Cardiac muscle cell (in vitro differentiated cells and primary cell): ENCODE results near the gene ADAMTSL2. TPM values are rescaled to one million over a fixed set of nuclear protein-coding genes. Genes with fewer than 3 reads are reported as not detected.

Experiments used
- DNase-seq, 2 donors: peaks; one replicate each; pipeline versions ENCODE4 v3.0.0 to v3.0.0-alpha.2; 2010 to 2017; ENCODE audit warnings: low read depth in 1 of 2, low spot score in 1 of 2
- H3K27ac ChIP-seq: fragments of 200-600 bp; sonication (generic); 2 replicates; pipeline ENCODE4 v1.5.1; 2016
- H3K27me3 ChIP-seq: fragments of 200-600 bp; sonication (generic); 2 replicates; pipeline ENCODE4 v1.6.0; 2016; ENCODE audit warnings: control low read depth
- H3K36me3 ChIP-seq: fragments of 200-600 bp; sonication (generic); 2 replicates; pipeline ENCODE4 v1.5.1; 2016; ENCODE audit warnings: control low read depth
- H3K4me1 ChIP-seq: fragments of 200-600 bp; sonication (generic); 2 replicates; pipeline ENCODE4 v1.8.1; 2017; ENCODE audit warnings: low read depth, mild to moderate bottlenecking, mixed run types
- H3K4me3 ChIP-seq: fragments of 200-600 bp; sonication (generic); 2 replicates; pipeline ENCODE4 v1.5.1; 2016; ENCODE audit warnings: mild to moderate bottlenecking
- H3K9me3 ChIP-seq: fragments of 200-600 bp; sonication (generic); 2 replicates; pipeline ENCODE4 v1.5.1; 2017; ENCODE audit warnings: low read depth, mild to moderate bottlenecking, control low read depth
- CTCF ChIP-seq: IDR thresholded peaks from 2 replicates; pipeline ENCODE4 v1.5.1; 2012; ENCODE audit warnings: low read depth, mild to moderate bottlenecking, low read length
- polyA plus RNA-seq: library from polyadenylated mRNA; unstranded; fragments of >200 nt; fragmentation: Nextera tagmentation; extraction: Ambion mirVana; gene quantifications from 2 replicates; pipeline ENCODE4 v1.2.1, GENCODE V29; 2016
- total RNA-seq: library from RNA; depleted of rRNA; stranded (reverse); fragments of >200 nt; gene quantifications from 2 replicates; pipeline ENCODE4 v1.2.3, GENCODE V29; 2016

Gene ADAMTSL2
- total and polyA plus RNA-seq, 2 experiments from 2014 or later, result 18.4 to 27.2 TPM

- no peaks in the 10 kb centered on the region for H3K9me3 ChIP-seq
- H3K36me3 ChIP-seq, result no peaks in the 10 kb centered on the region
- no peak overlapping the region for H3K4me3 ChIP-seq
- no peak for TF ChIP-seq CTCF
- DNase-seq, result no peak
- H3K27me3 ChIP-seq, result no peaks in the 10 kb centered on the region
- no peaks in the 10 kb centered on the region for H3K4me1 ChIP-seq
- H3K27ac ChIP-seq, result no peak overlapping the region
These were observed 59.2 kb downstream of the ADAMTSL2 start for GRCh38 chr9:133593587-133594253.

DNA sequence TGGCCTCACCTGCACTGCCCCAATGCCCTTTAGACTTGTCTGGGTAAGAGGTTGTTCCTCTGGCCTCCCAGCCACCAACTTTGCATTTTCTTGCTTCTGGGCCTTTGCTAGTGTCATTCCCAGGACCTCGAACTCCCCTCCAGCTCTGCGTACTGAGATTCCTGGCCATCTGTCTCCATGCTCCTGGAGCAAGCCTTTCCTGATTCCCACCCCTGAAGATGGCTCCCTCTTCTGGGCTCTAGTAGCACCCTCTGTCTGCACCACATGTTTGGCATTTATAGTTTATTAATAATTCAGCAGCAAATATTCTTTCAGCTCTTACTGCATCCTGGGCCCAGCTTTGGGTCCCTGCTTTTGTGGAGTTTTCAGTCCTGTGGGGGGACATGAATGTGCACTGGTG is 59.8 kb downstream of the ADAMTSL2 start:
- no peaks in the 10 kb centered on the region for H3K27me3 ChIP-seq
- no peak overlapping the region for H3K27ac ChIP-seq
- no peak for TF ChIP-seq CTCF
- H3K9me3 ChIP-seq, result no peaks in the 10 kb centered on the region
- no peak for DNase-seq
- no peaks in the 10 kb centered on the region for H3K4me1 ChIP-seq
- no peak overlapping the region for H3K4me3 ChIP-seq
- no peaks in the 10 kb centered on the region for H3K36me3 ChIP-seq

GRCh38 chr9:133595910-133596309 is 61.4 kb downstream of the ADAMTSL2 start:
- Histone ChIP-seq H3K9me3 (no peaks in the 10 kb centered on the region), H3K4me1 (no peaks in the 10 kb centered on the region), H3K27ac (no peak overlapping the region), H3K36me3 (no peaks in the 10 kb centered on the region), H3K4me3 (no peak overlapping the region), H3K27me3 (no peaks in the 10 kb centered on the region)
- no peak for TF ChIP-seq CTCF
- no peak for DNase-seq

- Histone ChIP-seq H3K4me3 (no peak overlapping the region), H3K36me3 (no peaks in the 10 kb centered on the region), H3K9me3 (no peaks in the 10 kb centered on the region), H3K27me3 (no peaks in the 10 kb centered on the region), H3K4me1 (no peaks in the 10 kb centered on the region), H3K27ac (no peak overlapping the region)
- DNase-seq, result peak in 1 of 2 donors; percentile 27
- TF ChIP-seq CTCF, result no peak
These were observed 62.9 kb downstream of the ADAMTSL2 start for GRCh38 chr9:133597316-133597957.

- Histone ChIP-seq H3K4me1 (no peaks in the 10 kb centered on the region), H3K36me3 (no peaks in the 10 kb centered on the region), H3K27ac (no peak overlapping the region), H3K4me3 (no peak overlapping the region), H3K27me3 (no peaks in the 10 kb centered on the region), H3K9me3 (no peaks in the 10 kb centered on the region)
- DNase-seq, result no peak
- no peak for TF ChIP-seq CTCF
These were observed 64.5 kb downstream of the ADAMTSL2 start for GRCh38 chr9:133598978-133599377.
